ENCODE data around the gene GAS2L2.

Gene GAS2L2

DNA sequence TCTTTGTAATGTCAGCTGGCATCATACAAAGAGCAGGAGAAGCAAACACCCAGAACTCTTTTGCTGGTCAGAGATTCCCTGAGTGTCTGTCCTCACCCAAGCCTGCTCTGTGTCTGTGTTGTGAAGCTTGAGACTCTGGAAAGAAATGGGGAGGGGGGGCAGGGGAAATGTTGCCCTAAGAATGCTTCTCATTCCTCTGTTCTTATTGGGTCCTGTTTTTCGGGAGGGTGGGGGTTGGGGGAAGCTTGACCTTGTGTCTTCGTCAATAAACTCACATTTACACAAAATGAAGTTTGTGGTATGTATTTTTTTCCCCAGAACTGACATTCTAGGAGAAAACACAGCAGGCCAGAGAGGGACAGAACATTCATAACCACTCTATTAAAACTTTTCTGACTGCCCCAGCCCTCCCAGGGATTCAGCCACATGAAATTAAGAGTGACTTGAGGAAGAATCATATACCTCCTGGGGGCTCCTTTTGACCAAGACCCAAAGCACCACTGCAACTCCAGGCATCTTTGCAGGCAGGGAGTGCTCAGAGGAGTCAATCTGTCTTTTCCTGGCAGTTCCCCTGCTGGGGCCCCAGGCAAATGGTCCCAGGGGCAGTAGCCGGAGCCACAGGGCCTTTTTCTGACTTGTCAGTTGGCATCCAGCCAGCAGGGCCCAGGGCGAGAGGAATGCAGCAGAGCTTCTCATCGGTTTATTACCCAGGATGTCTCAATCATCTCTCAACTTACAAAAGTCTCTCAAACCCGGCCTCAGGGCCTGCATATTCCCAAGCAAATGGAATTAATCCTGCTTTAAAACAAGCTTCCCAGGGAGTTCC lies 26.7 kb downstream of the GAS2L2 start:
- Histone ChIP-seq H3K36me3 (replicated peaks; ENCODE audit: low read depth, low read length) (peaks cover 17% of the 10 kb centered on the region), H3K27ac (ENCODE audit: low read length) (no peak overlapping the region), H3K9ac (ENCODE audit: low read length) (no peak overlapping the region), H4K20me1 (ENCODE audit: insufficient read depth, low read length) (no peaks in the 10 kb centered on the region), H3K4me1 (ENCODE audit: low read length) (peaks cover 8% of the 10 kb centered on the region), H3K79me2 (ENCODE audit: low read length) (no peaks in the 10 kb centered on the region), H2AFZ (ENCODE audit: low read depth, low read length) (no peak overlapping the region), H3K9me3 (ENCODE audit: insufficient read depth, low read length) (no peaks in the 10 kb centered on the region), H3K4me2 (ENCODE audit: low read length) (no peak overlapping the region), H3K4me3 (ENCODE audit: low read length) (no peak overlapping the region), H3K27me3 (ENCODE audit: low read depth, low read length) (no peaks in the 10 kb centered on the region)
- TF ChIP-seq CTCF (IDR thresholded peaks at IDR 0.05; ENCODE audit: low read depth, low read length) = no peak
- no peak for TF ChIP-seq EZH2phosphoT487 (IDR thresholded peaks at IDR 0.05; ENCODE audit: low read depth)

GRCh38 chr17:35725802-35726126 lies 27.3 kb downstream of the GAS2L2 start:
- H3K4me2 ChIP-seq (ENCODE audit: low read length) = no peak overlapping the region

GRCh38 chr17:35725058-35725457 lies 28.0 kb downstream of the GAS2L2 start:
- H4K20me1 ChIP-seq (ENCODE audit: insufficient read depth, low read length) = no peaks in the 10 kb centered on the region

More at GRCh38 chr17:35725802-35726126, 27.3 kb downstream of the GAS2L2 start:
- no peaks in the 10 kb centered on the region for H3K27me3 ChIP-seq (ENCODE audit: low read depth, low read length)
- H3K9ac ChIP-seq (ENCODE audit: low read length) = no peak overlapping the region
- TF ChIP-seq CTCF (IDR thresholded peaks at IDR 0.05; ENCODE audit: low read depth, low read length) (no peak), EZH2phosphoT487 (IDR thresholded peaks at IDR 0.05; ENCODE audit: low read depth) (no peak)
- no peaks in the 10 kb centered on the region for H3K79me2 ChIP-seq (ENCODE audit: low read length)
- H3K9me3 ChIP-seq (ENCODE audit: insufficient read depth, low read length) = no peaks in the 10 kb centered on the region
- no peak overlapping the region for H2AFZ ChIP-seq (ENCODE audit: low read depth, low read length)
- H3K4me1 ChIP-seq (ENCODE audit: low read length) = peaks cover 3% of the 10 kb centered on the region
- H3K27ac ChIP-seq (ENCODE audit: low read length) = no peak overlapping the region
- H4K20me1 ChIP-seq (ENCODE audit: insufficient read depth, low read length) = no peaks in the 10 kb centered on the region
- peaks cover 17% of the 10 kb centered on the region for H3K36me3 ChIP-seq (replicated peaks; ENCODE audit: low read depth, low read length)
- no peak overlapping the region for H3K4me3 ChIP-seq (ENCODE audit: low read length)

DNA sequence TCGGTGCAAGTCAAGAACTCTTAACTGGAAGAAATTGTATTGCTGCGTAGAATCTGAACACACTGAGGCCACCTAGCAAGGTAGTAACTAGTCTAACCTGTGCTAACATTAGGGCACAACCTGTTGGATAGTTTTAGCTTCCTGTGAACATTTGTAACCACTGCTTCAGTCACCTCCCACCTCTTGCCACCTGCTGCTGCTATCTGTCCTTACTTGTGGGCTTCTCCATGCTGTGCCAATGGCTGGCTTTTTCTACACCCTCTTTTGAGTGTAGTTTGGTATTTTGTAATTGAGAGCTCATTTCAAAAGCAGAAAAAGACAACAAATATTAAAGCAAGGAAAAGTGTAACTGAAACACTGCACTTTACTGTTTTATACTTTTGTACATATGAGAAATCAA lies 29.3 kb downstream of the GAS2L2 start:
- no peaks in the 10 kb centered on the region for H4K20me1 ChIP-seq (ENCODE audit: insufficient read depth, low read length)
- H3K9ac ChIP-seq (ENCODE audit: low read length) = no peak overlapping the region
- H2AFZ ChIP-seq (ENCODE audit: low read depth, low read length) = no peak overlapping the region
- no peak overlapping the region for H3K27ac ChIP-seq (ENCODE audit: low read length)
- no peaks in the 10 kb centered on the region for H3K27me3 ChIP-seq (ENCODE audit: low read depth, low read length)
- no peaks in the 10 kb centered on the region for H3K79me2 ChIP-seq (ENCODE audit: low read length)
- no peak overlapping the region for H3K4me2 ChIP-seq (ENCODE audit: low read length)
- TF ChIP-seq CTCF (IDR thresholded peaks at IDR 0.05; ENCODE audit: low read depth, low read length) (no peak), EZH2phosphoT487 (IDR thresholded peaks at IDR 0.05; ENCODE audit: low read depth) (no peak)
- H3K4me3 ChIP-seq (ENCODE audit: low read length) = no peak overlapping the region
- H3K4me1 ChIP-seq (ENCODE audit: low read length) = no peaks in the 10 kb centered on the region
- peaks cover 24% of the 10 kb centered on the region for H3K36me3 ChIP-seq (replicated peaks; ENCODE audit: low read depth, low read length)
- H3K9me3 ChIP-seq (ENCODE audit: insufficient read depth, low read length) = no peaks in the 10 kb centered on the region

More at GRCh38 chr17:35725058-35725457, 28.0 kb downstream of the GAS2L2 start:
- Histone ChIP-seq H3K4me1 (ENCODE audit: low read length) (no peaks in the 10 kb centered on the region), H3K9ac (ENCODE audit: low read length) (no peak overlapping the region), H3K79me2 (ENCODE audit: low read length) (no peaks in the 10 kb centered on the region), H3K9me3 (ENCODE audit: insufficient read depth, low read length) (no peaks in the 10 kb centered on the region), H3K4me3 (ENCODE audit: low read length) (no peak overlapping the region), H3K27me3 (ENCODE audit: low read depth, low read length) (no peaks in the 10 kb centered on the region), H3K4me2 (ENCODE audit: low read length) (no peak overlapping the region), H3K27ac (ENCODE audit: low read length) (no peak overlapping the region), H2AFZ (ENCODE audit: low read depth, low read length) (no peak overlapping the region), H3K36me3 (replicated peaks; ENCODE audit: low read depth, low read length) (peaks cover 19% of the 10 kb centered on the region)
- TF ChIP-seq CTCF (IDR thresholded peaks at IDR 0.05; ENCODE audit: low read depth, low read length) (no peak), EZH2phosphoT487 (IDR thresholded peaks at IDR 0.05; ENCODE audit: low read depth) (no peak)
